ENCODE data around the gene CACNA1B. TPM values are rescaled to one million over a fixed set of nuclear protein-coding genes. Genes with fewer than 3 reads are reported as not detected.

CACNA1B gene
- total RNA-seq, 1 donor from 2014 or later: not detected

- H3K9me3 Mint-ChIP-seq: no peaks in the 10 kb centered on the region
- intact Hi-C loops (cut with micrococcal nuclease): no loop called here
- no peak overlapping the region for H3K4me3 Mint-ChIP-seq
- no peaks in the 10 kb centered on the region for H3K4me1 Mint-ChIP-seq
- H3K27me3 Mint-ChIP-seq: no peaks in the 10 kb centered on the region
- no peaks in the 10 kb centered on the region for H3K36me3 Mint-ChIP-seq (ENCODE audit: low read depth)
- DNase-seq: no peak
- H3K27ac Mint-ChIP-seq: no peak overlapping the region
Measured at GRCh38 chr9:138045541-138046490, 168.2 kb downstream of the CACNA1B start.

DNA sequence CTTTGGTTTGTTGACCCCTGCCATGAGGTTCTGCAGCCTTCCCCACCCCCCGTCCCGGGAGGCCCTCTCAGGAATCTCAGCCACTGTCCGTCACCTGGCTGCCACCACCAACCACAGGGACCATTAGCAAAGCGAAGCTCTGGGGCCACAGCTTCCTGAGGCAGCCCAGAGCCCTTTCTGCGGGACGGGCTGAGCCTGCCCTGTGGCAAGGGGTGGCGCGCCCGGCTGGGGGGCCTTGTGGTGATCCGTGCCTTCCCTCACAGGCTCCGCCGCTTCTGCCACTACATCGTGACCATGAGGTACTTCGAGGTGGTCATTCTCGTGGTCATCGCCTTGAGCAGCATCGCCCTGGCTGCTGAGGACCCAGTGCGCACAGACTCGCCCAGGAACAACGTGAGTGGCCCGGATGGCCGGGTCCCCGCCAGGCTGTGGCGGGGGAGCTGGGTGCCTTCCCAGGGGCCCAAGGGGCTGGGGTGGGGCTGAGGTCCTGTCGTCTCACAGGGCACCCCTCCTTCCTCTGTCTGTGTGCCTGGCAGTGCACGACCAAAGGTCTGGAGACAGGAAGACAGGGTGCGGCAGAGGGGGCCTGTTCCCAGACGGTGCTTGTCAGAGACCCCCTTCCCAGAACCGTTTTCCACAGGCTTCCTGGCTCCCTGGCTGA, 169.2 kb downstream of the CACNA1B start:
- intact Hi-C loops (cut with micrococcal nuclease): no loop called here
- no peaks in the 10 kb centered on the region for H3K9me3 Mint-ChIP-seq
- no peaks in the 10 kb centered on the region for H3K36me3 Mint-ChIP-seq (ENCODE audit: low read depth)
- H3K4me3 Mint-ChIP-seq: no peak overlapping the region
- H3K27ac Mint-ChIP-seq: no peak overlapping the region
- no peak for DNase-seq
- H3K4me1 Mint-ChIP-seq: no peaks in the 10 kb centered on the region
- peaks cover 1% of the 10 kb centered on the region for H3K27me3 Mint-ChIP-seq

DNA sequence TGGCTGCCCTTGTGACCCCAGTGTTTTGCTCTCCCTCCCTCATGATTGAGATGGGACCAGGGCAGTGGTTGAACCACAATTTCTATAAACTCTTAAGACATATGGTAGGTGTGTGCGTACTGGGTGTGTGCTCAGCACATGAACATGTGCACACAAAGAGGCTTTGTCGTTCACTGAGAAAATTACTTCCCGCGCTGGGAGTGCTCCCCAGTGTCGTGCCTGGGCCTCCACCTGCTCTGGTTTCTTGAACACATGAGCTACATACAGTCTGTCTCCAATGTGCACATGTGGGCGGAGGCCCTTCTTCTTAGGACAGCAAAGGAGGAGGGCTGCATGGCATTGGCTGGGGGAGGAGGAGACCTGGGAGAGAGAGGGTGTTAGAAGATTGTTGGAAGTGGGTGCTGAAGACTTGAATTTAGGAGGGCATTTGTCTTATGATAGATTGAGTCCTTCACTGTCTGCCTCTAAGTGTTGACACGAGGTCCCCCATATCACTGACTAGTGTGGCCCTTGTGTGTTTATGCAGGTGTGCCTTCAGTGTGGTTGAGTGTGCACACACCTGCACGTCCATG, 170.0 kb downstream of the CACNA1B start:
- Mint-ChIP-seq H3K4me3 (no peak overlapping the region), H3K27me3 (peaks cover 1% of the 10 kb centered on the region), H3K27ac (no peak overlapping the region), H3K9me3 (no peaks in the 10 kb centered on the region), H3K36me3 (ENCODE audit: low read depth) (no peaks in the 10 kb centered on the region), H3K4me1 (no peaks in the 10 kb centered on the region)
- no peak for DNase-seq
- intact Hi-C loops (cut with micrococcal nuclease): no loop called here

DNA sequence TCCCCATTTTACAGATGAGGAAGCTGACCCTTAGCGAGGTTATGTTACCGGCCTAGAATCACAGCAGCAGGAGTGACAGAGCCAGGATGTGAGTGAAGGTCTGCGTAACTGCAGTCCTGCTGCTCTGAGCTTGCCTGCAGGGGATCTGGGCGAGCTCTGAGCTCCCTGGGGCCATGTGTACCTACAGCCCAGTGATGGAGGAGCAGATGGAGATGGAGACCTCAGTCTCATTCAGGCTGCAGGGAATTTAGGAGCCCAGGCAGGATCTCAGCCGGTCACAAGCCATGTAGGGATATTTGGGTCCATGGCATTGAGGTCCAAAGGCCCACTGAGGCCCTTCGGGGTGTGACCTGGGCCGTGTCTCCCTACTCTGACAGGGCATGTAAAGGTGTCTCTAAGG, 170.6 kb downstream of the CACNA1B start:
- no peaks in the 10 kb centered on the region for H3K36me3 Mint-ChIP-seq (ENCODE audit: low read depth)
- H3K9me3 Mint-ChIP-seq: no peaks in the 10 kb centered on the region
- H3K27ac Mint-ChIP-seq: no peak overlapping the region
- intact Hi-C loops (cut with micrococcal nuclease): no loop called here
- no peak overlapping the region for H3K4me3 Mint-ChIP-seq
- H3K4me1 Mint-ChIP-seq: no peaks in the 10 kb centered on the region
- peaks cover 1% of the 10 kb centered on the region for H3K27me3 Mint-ChIP-seq
- no peak for DNase-seq

GRCh38 chr9:138049085-138049778, 171.7 kb downstream of the CACNA1B start:
- H3K27me3 Mint-ChIP-seq: peaks cover 1% of the 10 kb centered on the region
- H3K4me1 Mint-ChIP-seq: no peaks in the 10 kb centered on the region
- H3K9me3 Mint-ChIP-seq: no peaks in the 10 kb centered on the region
- H3K4me3 Mint-ChIP-seq: no peak overlapping the region
- H3K36me3 Mint-ChIP-seq (ENCODE audit: low read depth): no peaks in the 10 kb centered on the region
- H3K27ac Mint-ChIP-seq: no peak overlapping the region
- intact Hi-C loops (cut with micrococcal nuclease): no loop called here
- no peak for DNase-seq

GRCh38 chr9:138049779-138050471, 172.3 kb downstream of the CACNA1B start:
- Mint-ChIP-seq H3K27me3 (peaks cover 1% of the 10 kb centered on the region), H3K4me3 (no peak overlapping the region), H3K36me3 (ENCODE audit: low read depth) (no peaks in the 10 kb centered on the region), H3K9me3 (no peaks in the 10 kb centered on the region), H3K27ac (no peak overlapping the region), H3K4me1 (no peaks in the 10 kb centered on the region)
- DNase-seq: no peak
- intact Hi-C loops (cut with micrococcal nuclease): no loop called here

GRCh38 chr9:138050472-138051330, 173.1 kb downstream of the CACNA1B start:
- intact Hi-C loops (cut with micrococcal nuclease): no loop called here
- Mint-ChIP-seq H3K27me3 (peaks cover 1% of the 10 kb centered on the region), H3K9me3 (no peaks in the 10 kb centered on the region), H3K27ac (no peak overlapping the region), H3K36me3 (ENCODE audit: low read depth) (no peaks in the 10 kb centered on the region), H3K4me1 (no peaks in the 10 kb centered on the region), H3K4me3 (no peak overlapping the region)
- DNase-seq: no peak

DNA sequence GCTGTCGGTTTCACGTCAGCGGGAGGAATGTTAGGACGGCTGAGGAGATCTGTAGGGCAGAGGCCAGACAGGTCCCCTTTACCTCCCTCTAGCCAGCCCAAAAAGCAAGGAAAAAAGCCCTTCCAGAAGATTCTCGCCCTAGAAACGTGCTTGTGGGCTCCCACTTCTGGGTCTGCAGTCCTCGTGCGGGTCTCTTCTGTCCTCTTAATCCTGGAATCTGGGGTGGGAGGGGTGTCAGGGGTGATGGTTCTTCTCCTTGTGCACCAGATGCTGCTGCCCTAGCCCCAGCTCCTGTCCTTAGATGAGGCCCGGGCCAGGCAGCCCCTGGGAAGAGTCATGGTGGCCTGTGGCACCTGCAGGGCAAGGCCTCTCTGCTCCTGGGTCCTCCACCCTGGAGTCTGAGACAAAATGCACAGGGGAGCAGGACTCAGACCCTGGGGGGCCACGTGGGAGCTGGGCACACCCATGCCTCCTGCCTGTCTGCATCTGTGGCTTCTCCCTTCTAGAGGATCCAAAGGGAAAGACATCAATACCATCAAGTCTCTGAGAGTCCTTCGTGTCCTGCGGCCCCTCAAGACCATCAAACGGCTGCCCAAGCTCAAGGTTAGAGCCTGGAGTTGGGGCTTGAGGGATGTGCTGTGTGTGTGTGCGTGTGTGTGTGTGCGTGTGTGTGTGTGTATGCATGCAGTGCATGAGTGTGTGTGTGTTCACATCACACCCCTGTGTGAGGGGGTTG, 174.2 kb downstream of the CACNA1B start:
- H3K9me3 Mint-ChIP-seq: no peaks in the 10 kb centered on the region
- DNase-seq: no peak
- no peaks in the 10 kb centered on the region for H3K36me3 Mint-ChIP-seq (ENCODE audit: low read depth)
- H3K4me1 Mint-ChIP-seq: no peaks in the 10 kb centered on the region
- peaks cover 3% of the 10 kb centered on the region for H3K27me3 Mint-ChIP-seq
- H3K27ac Mint-ChIP-seq: no peak overlapping the region
- H3K4me3 Mint-ChIP-seq: no peak overlapping the region
- intact Hi-C loops (cut with micrococcal nuclease): no loop called here

- Mint-ChIP-seq H3K4me3 (no peak overlapping the region), H3K9me3 (no peaks in the 10 kb centered on the region), H3K36me3 (ENCODE audit: low read depth) (no peaks in the 10 kb centered on the region), H3K4me1 (no peaks in the 10 kb centered on the region), H3K27ac (no peak overlapping the region), H3K27me3 (peaks cover 3% of the 10 kb centered on the region)
- no peak for DNase-seq
- intact Hi-C loops (cut with micrococcal nuclease): no loop called here
Measured at GRCh38 chr9:138052322-138052615, 174.7 kb downstream of the CACNA1B start.

DNA sequence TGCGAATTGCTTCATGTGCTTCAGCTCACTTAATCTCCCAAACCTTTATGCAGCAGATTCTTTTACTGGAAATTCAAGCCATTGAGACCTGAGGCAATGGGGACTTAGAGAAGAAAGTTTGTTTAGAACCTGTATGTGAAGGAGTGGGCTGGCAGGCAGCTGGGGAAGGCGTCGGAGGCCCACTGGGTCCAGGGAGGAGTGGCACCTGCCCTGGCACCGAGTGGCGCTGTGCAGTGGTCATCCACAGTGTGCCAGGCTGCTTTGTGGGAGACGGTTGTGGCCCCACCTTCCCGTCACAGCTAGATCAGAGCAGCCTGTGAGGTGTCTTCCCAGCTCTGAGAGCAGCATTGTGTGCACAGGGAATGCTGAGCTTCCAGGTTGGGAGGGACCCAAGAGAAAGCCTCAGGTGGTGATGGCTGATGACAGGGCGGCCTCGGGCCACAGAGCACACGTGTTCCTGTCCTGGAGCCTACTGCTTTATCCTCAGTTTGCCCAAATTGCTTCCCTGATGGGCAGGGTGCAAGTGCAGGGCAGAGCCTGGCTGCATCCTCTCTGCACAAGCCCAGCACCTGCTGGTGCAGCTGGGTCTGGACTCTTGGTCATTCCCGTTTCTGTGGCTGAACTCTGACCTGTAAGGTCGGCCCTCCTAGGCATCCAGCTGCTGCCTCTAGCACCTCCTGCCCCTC, 175.2 kb downstream of the CACNA1B start:
- intact Hi-C loops (cut with micrococcal nuclease): no loop called here
- H3K27me3 Mint-ChIP-seq: peaks cover 3% of the 10 kb centered on the region
- H3K9me3 Mint-ChIP-seq: no peaks in the 10 kb centered on the region
- no peaks in the 10 kb centered on the region for H3K36me3 Mint-ChIP-seq (ENCODE audit: low read depth)
- no peak overlapping the region for H3K4me3 Mint-ChIP-seq
- no peak for DNase-seq
- H3K27ac Mint-ChIP-seq: no peak overlapping the region
- H3K4me1 Mint-ChIP-seq: no peaks in the 10 kb centered on the region

DNA sequence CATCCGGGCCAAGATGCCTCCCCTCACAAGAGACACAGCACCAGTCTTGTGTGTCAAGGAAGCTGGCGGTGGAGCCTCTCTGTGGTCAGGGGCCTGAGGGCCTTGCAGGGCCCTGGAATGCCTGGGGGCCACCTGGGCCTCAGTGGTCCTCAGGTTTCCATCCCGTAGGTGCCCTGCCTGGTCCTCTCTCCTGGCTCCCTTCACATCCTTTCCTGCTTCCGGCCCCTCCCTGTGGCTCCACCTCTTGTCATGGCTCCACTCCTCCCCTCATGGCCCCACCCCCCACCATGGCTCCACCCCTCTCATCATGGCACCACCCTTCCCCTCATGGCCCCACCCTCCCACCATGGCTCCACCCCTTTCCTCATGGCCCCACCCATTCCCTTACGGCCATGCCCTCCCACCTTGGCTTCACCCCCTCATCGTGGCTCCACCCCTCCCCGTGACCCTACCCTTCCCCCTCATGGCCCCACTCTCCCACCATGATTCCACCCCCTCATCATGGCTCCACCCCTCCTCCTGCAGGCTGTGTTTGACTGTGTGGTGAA, 175.8 kb downstream of the CACNA1B start:
- Mint-ChIP-seq H3K27me3 (peaks cover 3% of the 10 kb centered on the region), H3K4me1 (no peaks in the 10 kb centered on the region), H3K36me3 (ENCODE audit: low read depth) (no peaks in the 10 kb centered on the region), H3K4me3 (no peak overlapping the region), H3K9me3 (no peaks in the 10 kb centered on the region), H3K27ac (no peak overlapping the region)
- DNase-seq: no peak
- intact Hi-C loops (cut with micrococcal nuclease): no loop called here

Measured in activated CD4-positive, alpha-beta T cell treated with anti-CD3 and anti-CD28 coated beads, Interleukin-2, amount 10 ng/mL, durations not matched to agents 24 days and 14 days (primary cell).